Ishikawa (cell line): Measurements from ENCODE around the gene FIS1.

Source experiments
- EP300 ChIP-seq: IDR thresholded peaks from 2 replicates; pipeline ENCODE4 v1.6.1; 2012; ENCODE audit warnings: borderline replicate concordance
- FOXM1 ChIP-seq: IDR thresholded peaks from 2 replicates; pipeline ENCODE4 v1.6.1; 2012; ENCODE audit warnings: low read depth, borderline replicate concordance
- YY1 ChIP-seq: IDR thresholded peaks from 2 replicates; pipeline ENCODE4 v1.6.1; 2012; ENCODE audit warnings: low read depth
- ZBTB7A ChIP-seq: IDR thresholded peaks from 2 replicates; pipeline ENCODE4 v1.6.1; 2012; ENCODE audit warnings: low read depth
- TF ChIP-seq, protein P1 (sequence below): IDR thresholded peaks from 2 replicates; pipeline ENCODE4 v1.6.1; 2012
- TF ChIP-seq, protein P2 (sequence below): IDR thresholded peaks from 2 replicates; pipeline ENCODE4 v1.6.1; 2012; ENCODE audit warnings: low read depth, mild to moderate bottlenecking

DNA sequence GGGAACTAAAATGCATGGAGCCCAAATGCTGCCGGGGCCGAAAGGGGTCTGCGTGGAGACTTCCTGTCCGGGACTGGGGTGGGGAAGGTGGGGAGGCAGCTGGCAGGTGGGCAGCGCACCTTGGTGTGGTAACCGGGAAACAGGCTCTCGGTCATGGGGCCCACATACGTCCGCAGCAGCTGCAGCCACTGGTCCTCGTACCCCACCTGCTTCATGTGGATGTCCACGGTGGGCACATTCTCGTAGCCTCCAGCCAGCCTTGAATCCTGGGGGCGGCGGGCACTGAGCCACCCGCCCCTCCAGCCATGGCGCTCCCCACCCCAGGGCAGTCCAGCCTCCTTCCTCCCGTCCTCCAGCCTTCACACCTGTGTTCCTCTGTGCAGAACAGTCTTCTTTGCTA, 37.4 kb downstream of the FIS1 start:
- TF ChIP-seq EP300 = no peak
- TF ChIP-seq, protein P1, sequence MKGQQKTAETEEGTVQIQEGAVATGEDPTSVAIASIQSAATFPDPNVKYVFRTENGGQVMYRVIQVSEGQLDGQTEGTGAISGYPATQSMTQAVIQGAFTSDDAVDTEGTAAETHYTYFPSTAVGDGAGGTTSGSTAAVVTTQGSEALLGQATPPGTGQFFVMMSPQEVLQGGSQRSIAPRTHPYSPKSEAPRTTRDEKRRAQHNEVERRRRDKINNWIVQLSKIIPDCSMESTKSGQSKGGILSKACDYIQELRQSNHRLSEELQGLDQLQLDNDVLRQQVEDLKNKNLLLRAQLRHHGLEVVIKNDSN = no peak
- TF ChIP-seq ZBTB7A = no peak
- no peak for TF ChIP-seq FOXM1
- TF ChIP-seq, protein P2, sequence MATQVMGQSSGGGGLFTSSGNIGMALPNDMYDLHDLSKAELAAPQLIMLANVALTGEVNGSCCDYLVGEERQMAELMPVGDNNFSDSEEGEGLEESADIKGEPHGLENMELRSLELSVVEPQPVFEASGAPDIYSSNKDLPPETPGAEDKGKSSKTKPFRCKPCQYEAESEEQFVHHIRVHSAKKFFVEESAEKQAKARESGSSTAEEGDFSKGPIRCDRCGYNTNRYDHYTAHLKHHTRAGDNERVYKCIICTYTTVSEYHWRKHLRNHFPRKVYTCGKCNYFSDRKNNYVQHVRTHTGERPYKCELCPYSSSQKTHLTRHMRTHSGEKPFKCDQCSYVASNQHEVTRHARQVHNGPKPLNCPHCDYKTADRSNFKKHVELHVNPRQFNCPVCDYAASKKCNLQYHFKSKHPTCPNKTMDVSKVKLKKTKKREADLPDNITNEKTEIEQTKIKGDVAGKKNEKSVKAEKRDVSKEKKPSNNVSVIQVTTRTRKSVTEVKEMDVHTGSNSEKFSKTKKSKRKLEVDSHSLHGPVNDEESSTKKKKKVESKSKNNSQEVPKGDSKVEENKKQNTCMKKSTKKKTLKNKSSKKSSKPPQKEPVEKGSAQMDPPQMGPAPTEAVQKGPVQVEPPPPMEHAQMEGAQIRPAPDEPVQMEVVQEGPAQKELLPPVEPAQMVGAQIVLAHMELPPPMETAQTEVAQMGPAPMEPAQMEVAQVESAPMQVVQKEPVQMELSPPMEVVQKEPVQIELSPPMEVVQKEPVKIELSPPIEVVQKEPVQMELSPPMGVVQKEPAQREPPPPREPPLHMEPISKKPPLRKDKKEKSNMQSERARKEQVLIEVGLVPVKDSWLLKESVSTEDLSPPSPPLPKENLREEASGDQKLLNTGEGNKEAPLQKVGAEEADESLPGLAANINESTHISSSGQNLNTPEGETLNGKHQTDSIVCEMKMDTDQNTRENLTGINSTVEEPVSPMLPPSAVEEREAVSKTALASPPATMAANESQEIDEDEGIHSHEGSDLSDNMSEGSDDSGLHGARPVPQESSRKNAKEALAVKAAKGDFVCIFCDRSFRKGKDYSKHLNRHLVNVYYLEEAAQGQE = no peak
- TF ChIP-seq YY1 = no peak
